DMS114 treated with DMSO at 0.1 percent for 48 hours (cell line): ENCODE data around the gene TMEM123.

Experiments
- DNase-seq: peaks from one replicate; lab custom pipeline; 2025; ENCODE audit not compliant: unreplicated experiment; lab: John Stamatoyannopoulos, UW

The TMEM123 gene, protein sequence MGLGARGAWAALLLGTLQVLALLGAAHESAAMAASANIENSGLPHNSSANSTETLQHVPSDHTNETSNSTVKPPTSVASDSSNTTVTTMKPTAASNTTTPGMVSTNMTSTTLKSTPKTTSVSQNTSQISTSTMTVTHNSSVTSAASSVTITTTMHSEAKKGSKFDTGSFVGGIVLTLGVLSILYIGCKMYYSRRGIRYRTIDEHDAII

GRCh38 chr11:102452461-102453301, at the start of gene TMEM123:
TSS of gene TMEM123 (minus strand) at chr11:102452765. CDS start at chr11:102452623, 142 bp downstream.
- peak; percentile 19 for DNase-seq

DNA sequence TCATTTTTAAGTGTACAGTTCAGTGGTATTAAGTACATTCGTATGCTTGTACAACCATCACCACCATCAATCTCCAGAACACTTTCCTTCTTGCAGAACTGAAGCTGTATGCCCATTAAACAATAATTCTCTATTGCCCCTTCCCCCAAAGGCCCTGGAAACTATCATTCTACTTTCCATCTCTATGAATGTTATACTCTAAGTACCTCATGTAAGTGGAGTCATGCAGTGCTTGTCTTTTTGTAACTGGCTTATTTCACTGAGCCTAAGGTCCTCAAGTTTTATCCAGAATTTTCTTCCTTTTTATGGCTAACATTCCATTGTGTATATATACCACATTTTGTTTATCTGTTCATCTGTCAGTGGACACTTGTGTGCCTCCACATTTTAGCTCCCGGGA, 48.3 kb upstream of the TMEM123 start:
- DNase-seq, result no peak

DNA sequence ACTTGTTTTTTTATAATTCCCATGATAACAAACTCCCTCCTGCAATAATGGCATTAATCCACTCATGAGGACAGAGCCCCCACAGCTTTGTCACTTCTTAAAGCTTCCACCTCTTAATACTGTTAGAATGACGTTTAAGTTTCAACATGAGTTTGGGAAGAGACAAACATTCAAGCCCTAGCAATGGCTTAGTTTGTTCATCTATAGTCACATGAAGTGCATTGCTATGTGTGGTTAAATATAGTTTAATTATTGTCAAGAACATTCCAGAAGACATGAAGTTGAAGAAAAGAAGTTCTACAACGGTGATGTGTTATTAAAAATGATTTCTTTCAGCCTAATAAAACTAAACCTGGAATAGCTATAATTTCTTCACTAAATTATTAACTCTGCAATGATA, 47.4 kb upstream of the TMEM123 start:
- DNase-seq, result no peak

DNA sequence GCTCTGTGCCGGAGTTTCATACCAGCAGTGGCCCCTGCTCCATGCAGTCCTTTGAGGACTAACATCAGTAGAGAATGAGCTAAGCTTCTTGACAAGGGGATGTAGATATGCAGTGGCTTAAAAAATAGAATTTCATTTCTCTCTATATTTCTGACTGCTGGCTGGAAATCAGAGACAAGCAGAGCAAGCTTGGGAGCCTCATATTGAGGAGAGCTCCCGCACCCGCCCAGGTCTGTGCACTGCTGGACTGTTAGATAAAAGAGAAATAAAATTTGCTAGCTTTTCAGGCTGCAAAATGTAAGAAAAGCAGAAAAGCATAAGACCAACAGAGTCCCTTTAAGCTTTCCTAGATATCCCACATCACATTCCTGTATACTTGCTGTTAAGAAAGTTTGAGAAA, 46.6 kb upstream of the TMEM123 start:
- DNase-seq, result no peak

DNA sequence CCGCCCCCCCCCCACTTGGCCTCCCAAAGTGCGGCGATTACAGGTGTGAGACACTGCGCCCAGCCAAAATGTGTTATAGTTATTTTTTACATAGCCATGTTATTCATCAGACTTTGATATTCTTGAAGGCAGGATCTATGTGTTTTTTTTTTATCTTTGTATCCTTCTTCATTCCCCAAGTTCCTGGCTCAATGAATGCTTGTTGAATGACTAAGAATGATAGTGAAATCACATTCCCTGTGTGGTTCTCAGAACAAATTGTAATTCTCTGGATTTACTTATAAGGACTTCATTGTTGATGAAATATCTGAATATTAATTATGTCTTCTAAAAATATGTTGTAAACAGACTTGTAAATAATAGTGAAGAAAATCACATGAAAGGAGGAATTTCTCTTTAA, 44.5 kb upstream of the TMEM123 start:
- no peak for DNase-seq

DNA sequence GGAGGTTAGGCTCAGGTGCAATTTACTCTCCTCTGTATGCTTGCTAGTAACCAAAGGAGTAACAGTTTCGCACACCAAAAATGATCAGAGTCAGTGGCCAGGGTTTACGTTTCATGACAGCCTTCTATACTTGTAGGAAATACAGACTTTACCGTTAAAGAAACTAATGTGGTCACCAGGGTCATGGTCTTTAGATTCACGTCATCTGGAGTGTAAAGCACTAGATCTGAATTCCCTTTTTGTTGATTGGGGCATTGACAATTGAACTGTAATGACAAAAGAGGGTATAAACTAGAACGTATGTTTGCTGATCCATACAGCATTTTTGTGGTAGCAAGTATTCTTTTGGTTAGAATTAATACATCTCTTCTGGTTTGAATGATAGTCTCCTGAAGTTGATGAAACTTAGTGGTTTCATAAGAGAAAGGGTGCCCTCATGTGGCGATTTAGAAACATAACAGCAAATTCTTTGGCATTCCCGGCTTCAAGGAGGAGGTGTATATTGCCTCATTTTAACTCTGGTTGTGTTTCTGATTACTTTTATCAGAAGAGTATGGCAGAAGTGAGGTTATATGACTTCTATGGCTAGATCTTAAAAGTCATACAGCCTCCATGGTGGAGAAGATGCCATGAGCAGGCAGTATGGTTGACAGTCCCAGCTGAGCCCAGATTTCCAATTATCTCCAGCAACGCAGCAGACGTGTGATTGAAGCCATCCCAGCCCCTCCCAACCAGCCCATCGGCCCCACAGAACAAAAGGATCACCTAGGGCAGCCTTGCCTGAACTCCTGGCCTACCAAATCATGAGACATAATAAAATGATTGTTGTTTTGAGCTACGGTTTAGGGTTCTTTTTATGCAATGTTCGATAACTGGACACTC, 42.8 kb upstream of the TMEM123 start:
- DNase-seq, result peak; percentile 66

- no peak for DNase-seq
Observed at GRCh38 chr11:102494216-102494615, 41.7 kb upstream of the TMEM123 start.

- DNase-seq, result no peak
Observed at GRCh38 chr11:102493524-102493923, 41.0 kb upstream of the TMEM123 start.

- no peak for DNase-seq
Observed at GRCh38 chr11:102491969-102492368, 39.4 kb upstream of the TMEM123 start.

DNA sequence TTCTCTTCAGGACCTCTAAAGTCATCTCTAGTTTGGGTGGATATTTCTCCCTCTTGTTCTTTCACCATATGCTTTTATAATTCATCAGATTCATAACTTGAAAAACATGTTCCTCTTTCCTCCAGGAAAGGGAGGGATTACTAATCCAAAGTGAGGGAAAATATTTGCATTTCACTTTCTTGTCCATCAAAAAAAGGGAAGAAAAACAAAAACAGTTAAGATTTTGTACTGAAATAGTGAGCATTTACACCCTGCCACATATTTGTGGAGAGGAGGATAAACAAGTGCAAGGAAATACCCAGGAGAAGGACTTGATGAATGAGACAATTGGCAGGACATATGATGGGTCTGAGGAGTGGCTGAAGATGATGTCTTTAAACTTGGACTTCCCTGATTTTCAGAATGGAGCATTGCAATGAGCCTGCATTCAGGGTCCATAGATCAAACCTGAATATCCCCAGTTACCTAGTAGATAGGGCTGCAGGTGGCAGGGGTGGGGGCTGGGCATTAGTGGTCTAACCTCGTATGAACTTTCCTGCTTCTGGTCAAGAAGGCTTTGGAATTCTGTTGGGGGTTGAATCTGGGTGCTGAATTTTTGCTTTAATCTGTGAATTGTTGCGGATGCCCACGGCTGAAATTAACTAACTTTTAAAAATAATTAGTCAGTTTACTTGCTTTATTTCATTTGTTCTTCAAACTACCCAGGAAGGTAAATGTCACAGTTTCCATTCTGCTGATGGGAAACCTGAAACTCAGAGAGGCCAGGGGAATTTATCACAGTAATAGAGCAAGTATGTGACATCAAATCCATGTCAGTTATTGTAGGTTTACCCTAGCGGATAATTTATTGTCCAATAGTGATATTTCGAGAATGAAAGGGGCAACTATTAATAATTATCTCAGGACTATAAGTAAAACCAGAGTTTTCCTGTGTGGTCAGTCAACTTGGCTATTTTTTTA, 36.9 kb upstream of the TMEM123 start:
- no peak for DNase-seq

- no peak for DNase-seq
Observed at GRCh38 chr11:102488208-102488607, 35.6 kb upstream of the TMEM123 start.

DNA sequence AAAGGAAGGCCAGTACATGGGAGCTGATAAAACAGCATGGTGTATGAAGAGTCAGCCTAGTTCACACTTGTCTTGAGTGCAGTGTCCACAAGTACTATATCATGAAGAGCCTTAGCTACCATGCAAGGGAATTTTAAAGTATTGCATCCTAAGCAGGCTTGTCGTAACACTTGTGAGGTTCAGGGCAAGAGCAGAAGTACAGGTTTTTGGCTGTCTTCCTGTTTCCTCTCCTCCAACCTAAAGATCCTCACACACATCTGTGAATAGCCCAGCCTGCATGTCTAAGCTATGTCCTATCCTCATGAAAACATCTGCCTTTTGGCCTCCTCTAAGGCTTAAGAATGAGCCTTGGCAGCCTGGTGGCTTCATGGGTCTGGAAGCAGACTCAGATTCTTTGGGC, 34.6 kb upstream of the TMEM123 start:
- DNase-seq, result no peak

GRCh38 chr11:102486584-102486983, 34.0 kb upstream of the TMEM123 start:
- DNase-seq, result no peak

- DNase-seq, result no peak
Observed at GRCh38 chr11:102485095-102485722, 32.6 kb upstream of the TMEM123 start.

GRCh38 chr11:102482433-102482832, 29.9 kb upstream of the TMEM123 start:
- no peak for DNase-seq

- DNase-seq, result no peak
Observed at GRCh38 chr11:102479733-102480132, 27.2 kb upstream of the TMEM123 start.

DNA sequence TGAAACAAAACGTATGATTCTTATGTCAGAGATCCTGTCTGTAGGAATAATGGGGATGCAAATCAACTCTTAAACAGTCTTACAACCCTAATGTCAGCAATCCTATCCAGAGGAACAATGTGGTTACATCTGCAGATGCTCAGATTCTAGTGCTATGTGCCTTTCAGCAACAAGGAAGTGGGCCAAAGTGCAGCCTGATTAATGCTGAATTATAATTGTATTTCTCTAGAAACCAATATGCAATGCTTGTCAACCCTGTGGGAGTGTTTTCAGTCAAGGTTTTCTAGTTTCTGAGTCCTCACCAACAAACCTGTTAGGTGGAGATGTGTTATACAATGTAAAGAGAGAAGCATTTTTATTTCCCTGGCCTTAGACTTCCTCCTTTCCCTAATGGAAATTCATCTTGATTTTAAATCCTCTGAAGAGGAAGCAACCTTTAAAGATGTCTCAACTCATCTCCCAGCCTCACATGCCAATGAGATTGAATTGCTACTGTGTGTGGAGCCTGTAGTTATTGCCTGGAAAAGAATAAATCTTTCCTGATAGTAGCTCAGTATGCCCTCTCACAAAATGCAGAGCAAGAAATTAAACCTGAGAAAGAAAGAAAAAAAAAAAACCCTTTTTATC, 26.2 kb upstream of the TMEM123 start:
- no peak for DNase-seq

DNA sequence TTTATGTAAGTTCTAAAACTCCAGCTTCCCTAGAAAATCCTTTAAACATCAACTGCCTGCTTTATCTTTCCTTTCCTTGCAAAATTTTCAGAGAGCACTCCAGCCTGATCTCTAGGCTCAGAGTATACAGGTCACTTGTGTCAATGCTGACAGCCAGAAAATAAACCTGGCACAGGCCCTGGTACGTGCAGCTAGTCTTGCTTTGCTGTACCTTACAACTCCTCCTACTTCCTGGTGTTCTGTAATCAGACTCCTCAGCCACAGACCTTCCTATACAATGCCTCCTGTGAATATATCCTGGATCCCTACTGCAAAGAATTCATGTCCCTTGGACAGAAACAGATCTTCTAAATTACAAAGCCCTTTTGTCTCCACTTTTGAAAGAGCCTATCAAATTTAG, 24.2 kb upstream of the TMEM123 start:
- no peak for DNase-seq

DNA sequence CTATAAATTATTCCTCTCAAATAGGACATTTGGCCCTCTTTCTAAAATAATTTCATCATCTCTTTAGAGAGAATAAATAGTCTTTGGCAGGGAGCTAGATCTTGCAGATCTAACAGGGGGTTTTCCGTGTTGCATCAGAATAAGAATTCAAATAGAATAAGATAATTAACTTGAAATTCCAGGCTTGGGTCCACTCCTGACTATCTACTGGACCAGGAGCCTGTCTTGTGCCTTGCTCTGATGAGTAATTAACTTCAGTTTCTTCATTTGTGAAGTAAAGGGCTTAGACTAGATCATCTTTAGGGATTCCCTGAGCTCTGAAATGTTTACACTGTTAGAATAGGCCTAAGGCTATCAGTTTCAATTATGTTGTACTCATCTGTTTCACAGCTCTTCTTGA, 23.5 kb upstream of the TMEM123 start:
- DNase-seq, result no peak

- DNase-seq, result no peak
Observed at GRCh38 chr11:102473543-102473942, 21.0 kb upstream of the TMEM123 start.
